Stimulated activated CD4-positive, alpha-beta T cell treated with anti-CD3 and anti-CD28 coated beads, Interleukin-12 subunit alpha, Interleukin-12 subunit beta, amount 100 ng/mL, for 4 hours (primary cell): ENCODE measurements around the gene NAIP.
"Not testable (repeated sequence)": the region's sequence is repeated elsewhere in the genome, so short reads cannot be mapped to it uniquely, and the experiment has no call there.

Experiments
- DNase-seq: peaks from one replicate; pipeline ENCODE4 v3.0.0-alpha.2; 2020

NAIP gene

GRCh38 chr5:71025289-71025953, at the start of gene NAIP:
TSS of gene NAIP (minus strand) at chr5:71025339. CDS start at chr5:71012915, 12,424 bp downstream.
- DNase-seq = not testable (repeated sequence)

- DNase-seq = not testable (repeated sequence)
Measured at GRCh38 chr5:71067262-71067928, 42.3 kb upstream of the NAIP start, which contains the start of gene GTF2H2. TSS of gene GTF2H2 (minus strand) at chr5:71067676. CDS start at chr5:71062763, 4,913 bp downstream.

- not testable (repeated sequence) for DNase-seq
Measured at GRCh38 chr5:71061322-71061721, 36.2 kb upstream of the NAIP start.

GRCh38 chr5:71059426-71059825, 34.3 kb upstream of the NAIP start:
- DNase-seq = not testable (repeated sequence)

- DNase-seq = not testable (repeated sequence)
Measured at GRCh38 chr5:71044808-71045207, 19.7 kb upstream of the NAIP start.

GRCh38 chr5:71044128-71044527, 19.0 kb upstream of the NAIP start:
- not testable (repeated sequence) for DNase-seq

GRCh38 chr5:71031046-71031776, 6.1 kb upstream of the NAIP start:
- not testable (repeated sequence) for DNase-seq

- not testable (repeated sequence) for DNase-seq
Measured at GRCh38 chr5:71020643-71021042, 4.5 kb downstream of the NAIP start.

- DNase-seq = not testable (repeated sequence)
Measured at GRCh38 chr5:71018376-71019005, 6.6 kb downstream of the NAIP start.

- DNase-seq = no peak
Measured at GRCh38 chr5:71014176-71014575, 11.0 kb downstream of the NAIP start.

GRCh38 chr5:71013575-71013974, 11.6 kb downstream of the NAIP start:
- DNase-seq = no peak

GRCh38 chr5:71011194-71011792, 13.8 kb downstream of the NAIP start:
- DNase-seq = no peak

- not testable (repeated sequence) for DNase-seq
Measured at GRCh38 chr5:71006983-71007382, 18.2 kb downstream of the NAIP start.

GRCh38 chr5:70984882-70985281, 40.3 kb downstream of the NAIP start:
- not testable (repeated sequence) for DNase-seq

- not testable (repeated sequence) for DNase-seq
Measured at GRCh38 chr5:70967220-70967619, 57.9 kb downstream of the NAIP start.

- not testable (repeated sequence) for DNase-seq
Measured at GRCh38 chr5:70964531-70964930, 60.6 kb downstream of the NAIP start.

- DNase-seq = not testable (repeated sequence)
Measured at GRCh38 chr5:70953068-70953467, 72.1 kb downstream of the NAIP start.

- not testable (repeated sequence) for DNase-seq
Measured at GRCh38 chr5:70932560-70932959, 92.6 kb downstream of the NAIP start.

- DNase-seq = not testable (repeated sequence)
Measured at GRCh38 chr5:70931709-70932368, 93.3 kb downstream of the NAIP start.

- DNase-seq = not testable (repeated sequence)
Measured at GRCh38 chr5:70925211-70925562, 100.0 kb downstream of the NAIP start.
